HFFc6 (cell line): ENCODE data around the gene SAA2. TPM values are rescaled to one million over a fixed set of nuclear protein-coding genes. Genes with fewer than 3 reads are reported as not detected.

Source experiments
- DNase-seq: peaks from one replicate; pipeline ENCODE4 v3.0.0-alpha.2; 2018
- H3K27ac Mint-ChIP-seq: 2 replicates; pipeline ENCODE4 v1.8.0; 2020; ENCODE audit warnings: mild to moderate bottlenecking, mixed read lengths
- H3K27me3 Mint-ChIP-seq: 2 replicates; pipeline ENCODE4 v1.8.0; 2021; ENCODE audit warnings: mild to moderate bottlenecking, moderate library complexity, mixed read lengths; ENCODE audit not compliant: insufficient read depth
- H3K36me3 Mint-ChIP-seq: 2 replicates; pipeline ENCODE4 v1.8.0; 2021; ENCODE audit warnings: low read depth, mixed read lengths
- H3K4me1 Mint-ChIP-seq: 2 replicates; pipeline ENCODE4 v1.8.0; 2020; ENCODE audit warnings: low read depth, mixed read lengths
- H3K4me3 Mint-ChIP-seq: 2 replicates; pipeline ENCODE4 v1.8.0; 2020; ENCODE audit warnings: mild to moderate bottlenecking, moderate library complexity, mixed read lengths
- H3K9me3 Mint-ChIP-seq: 2 replicates; pipeline ENCODE4 v1.8.0; 2020; ENCODE audit warnings: mild to moderate bottlenecking, mixed read lengths
- total RNA-seq, 6 experiments: library from RNA; stranded (reverse); fragmentation: NEBNext Ultra II Directional; extraction: Animal tissue kit (Norgen Biotek cat#: 25700); gene quantifications; 2 replicates in 1 of 6; 3 replicates in 5 of 6; pipeline ENCODE4 v1.2.3, GENCODE V29; 2021
- TF ChIP-seq, protein P1 (sequence below): fragments of 200-600 bp; sonication (generic); IDR thresholded peaks from 2 replicates; pipeline ENCODE4 v1.5.0; 2021; ENCODE audit warnings: antibody characterized with exemption, mild to moderate bottlenecking

Gene SAA2
- total RNA-seq, 6 experiments from 2014 or later: not detected

DNA sequence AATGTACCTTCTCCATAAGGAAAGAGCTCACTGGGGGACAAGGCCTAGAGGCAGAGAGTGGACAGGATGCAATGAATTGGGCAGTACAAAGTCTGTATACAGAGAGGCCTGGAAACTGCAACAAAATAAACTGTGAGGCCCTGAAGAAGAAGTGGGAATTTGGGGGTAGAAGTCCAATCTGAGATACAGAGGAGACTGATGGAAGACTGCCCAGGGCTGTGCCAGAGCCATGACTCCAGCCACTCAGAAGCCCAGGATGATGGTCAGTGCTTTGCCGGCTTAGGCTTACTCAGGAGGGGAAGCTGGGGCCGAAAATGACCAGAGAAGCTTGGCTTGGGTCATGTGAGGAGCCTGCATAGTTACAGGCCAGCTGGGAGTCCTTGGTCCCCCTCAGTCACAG lies 17.6 kb downstream of the SAA2 start:
- no peaks in the 10 kb centered on the region for H3K36me3 Mint-ChIP-seq
- no peaks in the 10 kb centered on the region for H3K4me1 Mint-ChIP-seq
- peaks cover 18% of the 10 kb centered on the region for H3K27me3 Mint-ChIP-seq
- no peaks in the 10 kb centered on the region for H3K9me3 Mint-ChIP-seq
- H3K4me3 Mint-ChIP-seq: no peak overlapping the region
- no peak for DNase-seq
- TF ChIP-seq, protein P1, sequence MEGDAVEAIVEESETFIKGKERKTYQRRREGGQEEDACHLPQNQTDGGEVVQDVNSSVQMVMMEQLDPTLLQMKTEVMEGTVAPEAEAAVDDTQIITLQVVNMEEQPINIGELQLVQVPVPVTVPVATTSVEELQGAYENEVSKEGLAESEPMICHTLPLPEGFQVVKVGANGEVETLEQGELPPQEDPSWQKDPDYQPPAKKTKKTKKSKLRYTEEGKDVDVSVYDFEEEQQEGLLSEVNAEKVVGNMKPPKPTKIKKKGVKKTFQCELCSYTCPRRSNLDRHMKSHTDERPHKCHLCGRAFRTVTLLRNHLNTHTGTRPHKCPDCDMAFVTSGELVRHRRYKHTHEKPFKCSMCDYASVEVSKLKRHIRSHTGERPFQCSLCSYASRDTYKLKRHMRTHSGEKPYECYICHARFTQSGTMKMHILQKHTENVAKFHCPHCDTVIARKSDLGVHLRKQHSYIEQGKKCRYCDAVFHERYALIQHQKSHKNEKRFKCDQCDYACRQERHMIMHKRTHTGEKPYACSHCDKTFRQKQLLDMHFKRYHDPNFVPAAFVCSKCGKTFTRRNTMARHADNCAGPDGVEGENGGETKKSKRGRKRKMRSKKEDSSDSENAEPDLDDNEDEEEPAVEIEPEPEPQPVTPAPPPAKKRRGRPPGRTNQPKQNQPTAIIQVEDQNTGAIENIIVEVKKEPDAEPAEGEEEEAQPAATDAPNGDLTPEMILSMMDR: no peak
- H3K27ac Mint-ChIP-seq: no peak overlapping the region

DNA sequence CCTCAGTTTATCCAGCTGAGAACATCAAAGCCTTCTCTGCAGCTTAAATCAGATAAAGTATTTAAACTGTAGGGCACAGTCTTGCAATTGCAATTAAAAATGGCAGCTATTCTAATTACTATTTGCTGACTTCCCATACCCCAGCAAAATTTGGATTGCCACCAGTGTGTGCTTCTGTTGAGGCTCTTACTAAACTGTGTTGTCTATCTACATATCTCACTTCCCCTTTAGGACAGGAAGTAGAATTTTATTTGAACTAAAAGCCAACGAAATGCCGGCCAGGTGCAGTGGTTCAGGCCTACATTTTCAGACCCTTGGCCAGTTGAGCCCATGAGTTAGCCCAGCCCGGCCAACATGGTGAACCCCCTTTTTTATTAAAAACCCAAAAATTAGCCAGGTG lies 19.0 kb downstream of the SAA2 start:
- no peaks in the 10 kb centered on the region for H3K4me1 Mint-ChIP-seq
- no peak overlapping the region for H3K4me3 Mint-ChIP-seq
- no peaks in the 10 kb centered on the region for H3K9me3 Mint-ChIP-seq
- H3K27me3 Mint-ChIP-seq: peaks cover 15% of the 10 kb centered on the region
- H3K27ac Mint-ChIP-seq: no peak overlapping the region
- TF ChIP-seq, protein P1: no peak
- no peak for DNase-seq
- no peaks in the 10 kb centered on the region for H3K36me3 Mint-ChIP-seq

DNA sequence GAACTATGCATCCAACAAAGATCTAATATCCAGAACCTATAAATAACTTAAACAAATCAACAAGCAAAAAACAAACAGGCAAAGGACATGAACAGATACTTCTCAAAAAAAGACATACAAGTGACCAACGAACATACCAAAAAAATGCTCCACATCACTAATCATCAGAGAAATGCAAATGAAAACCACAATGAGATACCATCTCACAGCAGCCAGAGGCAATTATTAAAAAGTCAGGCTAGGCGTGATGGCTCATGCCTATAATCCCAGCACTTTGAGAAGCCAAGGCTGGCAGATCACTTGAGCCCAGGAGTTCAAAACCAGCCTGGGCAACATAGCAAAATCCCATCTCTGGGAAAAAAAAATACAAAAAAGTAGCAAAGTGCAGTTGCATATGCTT lies 22.6 kb downstream of the SAA2 start:
- TF ChIP-seq, protein P1: no peak
- Mint-ChIP-seq H3K9me3 (no peaks in the 10 kb centered on the region), H3K36me3 (no peaks in the 10 kb centered on the region), H3K27ac (no peak overlapping the region), H3K27me3 (peaks cover 19% of the 10 kb centered on the region), H3K4me3 (no peak overlapping the region), H3K4me1 (no peaks in the 10 kb centered on the region)
- DNase-seq: no peak

DNA sequence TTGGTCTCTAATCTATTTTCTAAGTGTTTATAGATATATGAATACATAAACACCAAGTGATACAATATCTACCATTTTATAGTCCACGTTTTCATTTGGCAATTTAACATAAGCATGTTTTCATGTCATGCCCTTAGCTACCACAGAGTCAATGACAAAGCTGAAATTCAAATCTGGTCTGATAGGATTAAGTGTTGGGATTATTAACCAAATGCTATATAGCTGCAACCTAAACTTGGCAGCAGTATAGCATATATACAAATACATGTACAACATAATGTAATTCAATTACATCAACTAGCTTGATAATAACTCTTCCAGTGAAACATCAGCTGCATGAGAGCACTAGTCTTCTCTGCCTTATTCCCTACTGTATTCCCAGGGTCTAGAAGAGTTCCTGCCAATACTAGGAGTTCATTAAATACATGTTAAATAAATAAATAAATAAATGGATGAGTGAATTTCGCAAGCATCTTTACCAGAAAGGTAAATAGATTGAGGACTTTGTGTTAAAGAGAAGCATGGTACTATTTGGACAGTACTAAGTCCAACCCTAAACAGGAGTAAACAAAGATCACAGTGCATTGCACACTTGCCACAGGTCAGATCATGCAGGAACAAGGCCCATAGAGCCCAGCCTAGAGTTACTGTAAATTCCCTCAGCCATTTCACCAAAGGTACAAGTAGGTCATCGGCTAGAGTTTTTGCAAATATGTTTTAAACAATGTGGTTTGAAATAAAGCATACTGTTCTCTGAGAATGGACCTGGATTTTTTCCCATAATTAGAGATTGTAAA lies 24.7 kb downstream of the SAA2 start:
- no peaks in the 10 kb centered on the region for H3K9me3 Mint-ChIP-seq
- TF ChIP-seq, protein P1: no peak
- peaks cover 29% of the 10 kb centered on the region for H3K27me3 Mint-ChIP-seq
- no peak for DNase-seq
- H3K4me1 Mint-ChIP-seq: no peaks in the 10 kb centered on the region
- H3K4me3 Mint-ChIP-seq: no peak overlapping the region
- no peak overlapping the region for H3K27ac Mint-ChIP-seq
- H3K36me3 Mint-ChIP-seq: no peaks in the 10 kb centered on the region

DNA sequence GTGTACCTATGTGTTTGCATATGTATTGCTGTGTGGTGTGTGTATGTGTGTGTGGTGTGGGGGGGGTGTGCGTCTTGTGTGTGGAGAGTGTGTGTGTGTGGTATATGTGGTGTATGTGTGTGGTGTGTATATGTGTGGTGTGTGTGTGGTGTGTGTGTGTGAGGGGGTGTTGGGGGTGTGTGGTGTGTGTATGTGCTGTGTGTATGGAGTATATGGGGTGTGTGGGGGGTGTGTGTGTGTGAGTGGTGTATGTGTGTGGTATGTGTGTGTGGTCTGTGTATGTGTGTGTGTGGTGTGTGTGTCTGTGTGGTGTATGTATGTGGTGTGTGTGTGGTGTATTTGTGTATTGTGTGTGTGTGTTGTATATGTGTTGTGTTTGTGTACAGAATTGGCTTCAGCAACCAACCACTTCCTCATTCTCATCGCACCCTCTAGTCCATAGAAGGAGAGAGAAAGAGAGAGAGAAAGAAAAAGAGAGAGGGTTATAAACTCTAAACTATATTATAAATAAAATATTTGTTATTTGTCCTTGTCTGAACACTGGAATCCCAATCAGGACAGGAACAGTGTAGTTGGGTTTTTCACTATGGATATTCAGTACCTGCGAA lies 25.6 kb downstream of the SAA2 start:
- Mint-ChIP-seq H3K9me3 (no peaks in the 10 kb centered on the region), H3K27ac (no peak overlapping the region), H3K36me3 (no peaks in the 10 kb centered on the region), H3K4me1 (no peaks in the 10 kb centered on the region), H3K27me3 (peaks cover 23% of the 10 kb centered on the region), H3K4me3 (no peak overlapping the region)
- TF ChIP-seq, protein P1: no peak
- DNase-seq: no peak
